ENCODE results near the gene RPGR.
A peak's percentile ranks its signal among the peaks of the same experiment; 100 is the strongest.

RPGR gene

DNA sequence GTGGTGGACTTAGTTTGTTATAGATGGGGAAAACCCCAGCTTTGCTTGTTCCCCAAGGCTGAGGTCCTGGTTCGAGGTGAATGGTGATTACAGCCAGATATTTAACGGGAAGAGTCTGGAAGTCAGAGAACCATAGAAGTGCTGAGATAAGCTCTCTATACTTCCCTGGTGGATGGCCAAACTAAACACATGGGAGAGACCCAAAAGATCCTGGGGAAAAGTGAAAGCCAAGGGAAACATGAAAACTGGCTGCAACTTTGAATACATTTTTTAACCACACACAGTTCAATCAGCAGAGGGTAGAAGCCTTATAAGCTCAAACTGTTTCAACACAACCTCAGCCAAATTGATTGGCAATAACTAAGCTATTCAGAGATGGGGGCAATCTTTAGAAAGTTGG lies 77.3 kb downstream of the RPGR start:
- DNase-seq (ENCODE audit: low spot score): no peak

DNA sequence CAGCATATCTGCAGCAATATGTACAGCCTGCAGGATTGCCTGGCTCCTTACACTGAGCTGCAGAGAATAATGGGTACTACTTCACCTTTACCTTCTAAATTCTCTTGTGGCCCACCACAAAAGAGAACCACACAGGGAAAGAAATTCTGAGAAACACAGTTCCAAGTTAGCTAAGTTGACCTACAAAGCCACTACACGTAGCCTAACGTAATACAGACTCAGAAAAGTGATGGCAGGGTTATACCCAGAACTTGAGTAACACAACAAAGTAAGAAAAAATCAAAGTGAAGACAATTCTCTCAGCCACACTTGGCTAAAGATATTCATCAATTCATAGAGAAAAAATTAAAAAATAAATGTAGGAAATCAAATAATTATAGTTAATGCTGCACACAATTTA lies 80.3 kb downstream of the RPGR start:
- DNase-seq (ENCODE audit: low spot score): no peak

DNA sequence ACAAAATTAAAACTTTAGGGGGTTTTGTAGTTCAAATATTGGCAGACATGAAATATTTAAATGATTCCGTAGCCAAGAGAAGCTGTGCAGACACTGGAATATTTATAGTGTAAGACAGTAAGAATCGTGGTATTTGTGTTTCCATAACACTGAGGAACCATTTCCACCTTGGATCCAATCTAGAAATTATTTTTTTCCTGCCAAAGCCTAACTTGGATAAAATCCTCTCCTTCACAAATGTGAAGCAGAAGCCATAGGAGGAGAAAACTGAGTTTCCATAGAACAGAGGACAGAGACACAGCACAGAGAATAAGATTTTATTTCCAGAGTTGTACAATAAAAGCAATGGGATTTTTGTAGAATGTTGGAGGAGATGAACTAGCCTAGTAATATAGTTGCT lies 86.8 kb downstream of the RPGR start:
- no peak for DNase-seq (ENCODE audit: low spot score)

DNA sequence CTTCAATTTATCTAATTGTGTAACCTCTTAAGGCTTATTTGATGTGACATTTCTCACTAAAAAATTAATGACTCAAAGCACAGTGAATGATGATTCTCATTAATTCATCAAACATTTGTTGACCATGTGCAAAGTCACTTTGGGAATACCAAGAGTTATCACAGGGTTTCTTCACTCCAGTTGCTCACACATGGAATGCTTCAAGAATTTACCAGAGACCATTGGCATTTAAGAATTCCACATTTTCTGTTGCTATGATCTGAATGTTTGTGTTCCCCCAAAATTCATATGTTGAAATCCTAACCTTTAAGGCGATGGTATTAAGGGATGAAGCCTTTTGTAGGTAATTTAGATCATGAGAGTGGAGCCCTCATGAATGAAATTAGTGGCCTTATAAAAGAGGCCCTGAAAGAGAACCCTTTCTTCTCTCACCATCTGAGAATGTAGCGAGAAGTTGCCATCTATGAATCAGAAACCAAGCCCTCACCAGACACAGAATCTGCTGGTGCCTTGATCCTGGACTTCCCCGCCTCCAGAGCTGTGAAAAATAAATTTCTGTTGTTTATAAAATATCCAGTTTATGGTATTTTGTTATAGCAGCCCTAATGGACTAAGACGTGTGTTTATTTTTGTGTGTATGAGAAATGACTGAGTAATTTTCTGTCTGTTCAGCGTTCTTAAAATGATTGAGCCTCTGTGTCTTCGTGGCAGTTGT lies 90.3 kb downstream of the RPGR start:
- DNase-seq (ENCODE audit: low spot score): no peak

DNA sequence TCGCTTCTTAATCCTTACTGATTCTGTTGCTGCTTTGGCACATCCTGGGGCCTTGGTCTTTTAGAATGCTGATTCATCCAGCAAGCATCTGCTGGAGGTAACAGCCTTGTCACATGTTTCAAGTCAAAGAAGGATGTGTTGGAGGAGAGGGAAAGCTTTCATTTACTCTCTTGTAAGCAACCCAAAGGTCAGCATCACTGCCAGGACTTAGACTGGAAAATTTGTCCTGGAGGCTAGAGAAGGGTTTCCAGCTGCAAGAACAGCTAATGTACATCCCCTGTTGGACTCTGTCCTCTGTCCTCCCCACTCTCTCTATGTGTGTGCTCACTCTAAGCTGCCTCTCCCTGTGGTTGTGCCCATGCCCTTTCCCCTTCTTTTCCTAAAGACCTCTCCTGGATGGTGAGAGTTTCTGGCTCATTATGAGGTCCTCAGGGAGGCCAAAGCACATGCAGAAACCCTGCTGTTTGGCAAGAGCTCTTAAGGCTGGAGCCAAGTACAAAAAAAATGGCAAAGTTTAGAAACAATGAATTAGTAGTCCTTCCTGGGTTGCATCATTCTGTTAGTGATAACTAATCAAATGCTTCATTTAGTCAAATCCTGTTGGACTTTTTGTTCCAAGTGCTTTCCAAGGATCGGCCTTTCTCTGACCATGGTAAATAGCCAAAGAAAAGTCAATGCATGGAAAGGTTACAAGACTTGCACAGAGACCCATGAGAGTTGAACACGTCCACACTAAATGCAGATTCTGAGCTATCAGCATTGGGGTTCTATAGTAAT lies 93.2 kb downstream of the RPGR start:
- no peak for DNase-seq (ENCODE audit: low spot score)

DNA sequence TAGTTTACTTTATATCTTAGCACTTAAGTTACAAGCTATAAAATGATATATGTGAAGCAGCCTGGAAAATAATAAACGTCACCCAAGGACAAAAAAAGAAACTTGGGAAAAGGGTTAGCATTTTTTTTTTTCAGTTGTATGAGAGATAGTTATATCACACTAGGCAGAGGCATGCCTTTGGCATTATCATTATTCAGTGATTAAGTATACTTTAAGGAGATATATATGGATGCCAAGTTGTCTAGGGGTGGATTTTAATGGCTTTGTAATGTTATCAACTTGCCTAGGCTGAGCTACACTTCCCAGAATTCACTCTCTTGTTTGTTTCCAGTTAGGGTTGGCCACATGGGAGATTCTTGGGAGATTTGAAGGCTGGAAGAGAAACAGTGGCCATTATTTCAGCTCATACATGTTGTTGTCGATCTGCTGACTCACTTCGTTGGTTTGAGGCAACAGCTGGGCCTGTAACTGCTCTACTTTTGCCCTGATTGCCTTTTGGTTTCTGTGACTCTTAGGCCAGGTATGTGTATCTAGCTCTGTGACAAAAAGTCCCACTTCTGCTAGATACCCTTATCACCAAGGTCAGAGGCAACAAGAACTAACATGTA lies 95.1 kb downstream of the RPGR start:
- DNase-seq (ENCODE audit: low spot score): no peak

DNA sequence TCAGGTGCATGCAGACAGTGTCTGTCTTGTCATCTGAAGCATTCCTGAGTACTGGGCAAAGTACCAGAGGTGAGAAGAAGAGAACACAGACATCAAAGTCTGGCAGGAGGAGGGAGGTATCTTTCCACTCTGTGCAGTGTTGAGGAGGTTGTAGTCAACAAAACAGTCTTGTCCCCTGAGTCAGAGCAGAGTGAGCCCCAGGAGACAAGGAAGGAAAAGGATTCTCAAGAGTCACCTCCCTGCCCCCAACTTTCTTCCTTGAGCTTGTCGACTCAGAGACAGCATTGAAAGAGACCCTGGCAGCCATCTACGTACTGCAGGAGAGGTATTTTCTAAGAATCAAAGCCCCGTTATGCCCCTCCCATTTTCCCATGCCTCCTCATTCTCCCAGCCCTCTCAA lies 102.2 kb downstream of the RPGR start:
- no peak for DNase-seq (ENCODE audit: low spot score)

DNA sequence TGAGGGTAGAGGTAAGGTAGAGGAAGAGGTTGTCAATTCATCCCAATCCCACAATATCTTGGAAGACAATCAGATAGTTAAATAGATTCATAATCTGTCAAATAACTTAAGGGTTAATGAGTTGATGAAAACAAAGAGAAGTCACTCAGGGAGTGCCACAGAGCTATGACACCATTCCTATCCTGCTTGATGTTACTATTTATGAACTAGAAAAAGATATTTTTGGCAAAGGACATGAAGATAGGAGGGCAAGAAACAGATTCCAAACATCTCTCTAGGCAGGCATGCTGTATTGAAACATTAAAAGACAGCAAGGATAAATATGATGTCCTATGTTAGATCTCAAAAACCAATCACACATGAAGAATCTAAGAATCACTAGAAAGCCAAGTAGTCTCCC lies 103.1 kb downstream of the RPGR start:
- no peak for DNase-seq (ENCODE audit: low spot score)

DNA sequence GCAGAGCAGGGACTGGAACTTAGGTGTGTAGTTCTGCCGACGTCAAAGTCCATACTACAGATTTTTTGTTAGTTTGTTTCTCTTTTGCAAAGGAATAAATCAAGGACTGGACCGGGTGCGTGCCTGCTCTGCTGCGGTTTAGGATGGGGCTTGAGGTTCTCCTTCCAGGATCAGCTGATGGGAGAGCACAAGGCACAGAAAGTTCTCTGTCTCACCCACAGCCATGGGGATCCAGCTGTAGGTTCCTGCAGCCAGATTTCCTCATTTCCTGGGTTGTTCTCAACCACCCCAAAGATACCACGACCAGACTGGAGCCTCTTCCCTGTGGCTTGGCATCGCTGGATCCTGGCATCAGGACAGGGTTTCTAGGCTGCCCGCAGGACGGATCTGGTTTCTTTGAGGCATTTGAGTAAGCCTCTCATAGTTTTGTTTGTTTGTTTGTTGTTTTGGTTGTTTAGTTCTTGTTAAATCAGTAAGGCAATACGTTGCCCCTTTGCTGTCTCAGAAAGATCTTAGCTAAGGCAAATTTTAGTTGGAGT lies 105.8 kb downstream of the RPGR start:
- no peak for DNase-seq (ENCODE audit: low spot score)

DNA sequence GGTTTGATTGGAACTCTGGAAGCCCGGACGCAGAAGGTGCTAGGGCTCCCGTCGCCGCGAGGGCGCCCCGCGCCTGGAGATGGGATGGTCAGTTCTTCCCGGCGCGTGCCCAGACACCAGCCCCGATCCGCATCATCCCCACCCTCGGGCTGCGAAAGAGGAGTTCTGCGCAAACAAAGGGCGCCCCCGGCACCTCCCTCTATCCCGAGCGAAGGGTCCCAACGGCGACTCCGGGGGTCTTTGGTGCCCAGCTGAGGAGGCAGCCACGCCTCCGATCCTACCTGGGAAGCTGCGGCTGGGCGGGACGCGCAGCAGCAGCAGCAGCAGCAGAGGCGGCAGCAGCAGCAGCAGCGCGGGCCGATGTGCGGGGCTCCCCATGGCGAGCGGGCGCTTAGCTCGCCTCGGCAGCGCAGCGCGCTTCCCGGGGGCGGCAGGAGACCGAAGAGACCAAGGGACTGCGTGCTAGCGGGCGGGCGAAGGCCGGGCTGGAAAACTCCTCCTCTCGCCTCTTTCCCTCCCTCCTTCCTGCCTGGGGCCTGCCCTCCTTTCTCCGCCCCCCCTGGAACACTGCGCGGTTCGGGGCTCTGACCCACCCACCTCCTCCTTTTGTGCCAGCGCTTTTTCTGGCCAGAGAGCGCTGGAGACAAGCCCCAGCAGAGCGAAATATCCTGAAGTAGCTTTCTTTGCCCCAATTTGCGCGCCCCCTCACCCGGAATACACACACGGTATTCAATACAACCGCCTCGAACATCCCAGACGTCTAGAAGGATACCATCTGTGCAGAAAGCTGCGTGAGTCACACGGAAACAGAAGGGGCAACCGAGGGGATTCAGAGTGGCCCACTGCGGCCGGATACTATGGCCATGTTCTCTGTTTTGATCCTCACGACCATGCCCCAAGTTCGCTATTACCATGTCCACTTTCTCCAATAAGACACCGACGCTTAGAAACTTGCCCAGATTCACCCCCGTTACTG lies 106.6 kb downstream of the RPGR start, which contains the start of gene SRPX:
Gene SRPX (minus strand): TSS at position 457 of the 976 bp plus-strand sequence. CDS start 79 bp downstream, at position 378.
- no peak for DNase-seq (ENCODE audit: low spot score)

DNA sequence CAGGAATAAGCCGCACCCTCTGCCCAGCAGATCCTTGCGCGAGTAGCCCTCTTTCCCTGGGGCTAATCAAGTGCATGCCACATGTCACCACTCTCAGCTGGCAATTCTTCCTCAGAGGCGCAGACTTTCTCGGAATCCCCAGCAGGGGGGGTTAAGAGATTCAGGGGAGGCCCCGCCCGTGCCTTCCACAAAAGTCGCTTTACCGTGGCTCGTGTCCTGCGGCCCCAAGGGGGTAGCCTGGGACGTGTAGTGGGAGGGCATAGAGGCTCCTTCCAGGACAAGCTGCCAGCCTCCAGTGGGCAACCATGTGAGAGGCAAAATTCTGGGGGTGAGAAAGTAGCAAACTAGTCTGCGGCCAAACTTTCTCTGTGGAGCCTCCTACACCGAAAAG lies 107.3 kb downstream of the RPGR start:
- peak; percentile 2 for DNase-seq (ENCODE audit: low spot score)

Data from germinal center (tissue), 1 donor.